Renal cortex interstitium (tissue), 15 donors: ENCODE measurements around the gene NUTM2A. TPM values are rescaled to one million over a fixed set of nuclear protein-coding genes. Genes with fewer than 3 reads are reported as not detected.
"Not testable (repeated sequence)": the region's sequence is repeated elsewhere in the genome, so short reads cannot be mapped to it uniquely, and the experiment has no call there.

Experiments
- DNase-seq, 11 donors: peaks; one replicate each; pipeline ENCODE4 v3.0.0-alpha.2; 2013; ENCODE audit warnings: low read depth in 9 of 11, low spot score in 4 of 11; ENCODE audit errors: extremely low read depth in 1 of 11
- long read RNA-seq, 16 experiments: transcript quantifications; one replicate each; lab custom pipeline, GENCODE V29; 2026
- polyA plus RNA-seq, 3 donors: library from polyadenylated mRNA; unstranded; fragments of 120-200 nt; gene quantifications; one replicate each; pipeline ENCODE4 v1.2.1, GENCODE V29; 2013; ENCODE audit not compliant: insufficient read length in 3 of 3

The NUTM2A gene
- 1 to 10 TPM; 1.3 to 5.6 (median 3.1) TPM for polyA plus RNA-seq
- long read RNA-seq, donor 1, partial matches to known transcripts, result 0 of 6 reads
- long read RNA-seq, donor 1, other reads (novel, unspliced or antisense), result 6 of 6 reads
- long read RNA-seq, donor 2, partial matches to known transcripts, result 5 of 5 reads
- long read RNA-seq, donor 2, other reads (novel, unspliced or antisense), result 0 of 5 reads
- long read RNA-seq, donor 3, result 0 reads
- long read RNA-seq, donor 4, partial matches to known transcripts, result 0 of 7 reads
- long read RNA-seq, donor 4, other reads (novel, unspliced or antisense), result 6 of 7 reads
- long read RNA-seq, donor 5, result 0 reads
- long read RNA-seq, donor 6, partial matches to known transcripts, result 0 of 1 reads
- long read RNA-seq, donor 6, other reads (novel, unspliced or antisense), result 0 of 1 reads
- long read RNA-seq, donor 7, result 0 reads
- long read RNA-seq, donor 8, result 0 reads
- long read RNA-seq, donor 9, partial matches to known transcripts, result 0 of 1 reads
- long read RNA-seq, donor 9, other reads (novel, unspliced or antisense), result 0 of 1 reads
- long read RNA-seq, donor 10, partial matches to known transcripts, result 0 of 11 reads
- long read RNA-seq, donor 10, other reads (novel, unspliced or antisense), result 11 of 11 reads
- long read RNA-seq, donor 11, partial matches to known transcripts, result 5 of 13 reads
- long read RNA-seq, donor 11, other reads (novel, unspliced or antisense), result 8 of 13 reads
- long read RNA-seq, donor 12, result 0 reads
- long read RNA-seq, donor 13, result 0 reads
- long read RNA-seq, donor 14, result 0 reads
- long read RNA-seq, donor 15, result 0 reads
- long read RNA-seq, donor 16, result 0 reads

GRCh38 chr10:87225148-87225547 is at the start of gene NUTM2A:
NUTM2A (plus strand) TSS chr10:87225448; CDS start chr10:87225831, 383 bp downstream.
- not testable (repeated sequence) for DNase-seq

GRCh38 chr10:87177587-87177986 is 47.7 kb upstream of the NUTM2A start:
- not testable (repeated sequence) for DNase-seq

GRCh38 chr10:87184421-87184820 is 40.8 kb upstream of the NUTM2A start:
- not testable (repeated sequence) for DNase-seq

- not testable (repeated sequence) for DNase-seq
These were observed 39.2 kb upstream of the NUTM2A start for GRCh38 chr10:87186016-87186415.

GRCh38 chr10:87187573-87187972 is 37.7 kb upstream of the NUTM2A start:
- DNase-seq, result not testable (repeated sequence)

GRCh38 chr10:87191841-87192240 is 33.4 kb upstream of the NUTM2A start:
- not testable (repeated sequence) for DNase-seq

- DNase-seq, result not testable (repeated sequence)
These were observed 24.3 kb upstream of the NUTM2A start for GRCh38 chr10:87200924-87201323.

GRCh38 chr10:87204801-87205200 is 20.4 kb upstream of the NUTM2A start:
- DNase-seq, result not testable (repeated sequence)

GRCh38 chr10:87206922-87207321 is 18.3 kb upstream of the NUTM2A start:
- not testable (repeated sequence) for DNase-seq

GRCh38 chr10:87210309-87210708 is 14.9 kb upstream of the NUTM2A start:
- not testable (repeated sequence) for DNase-seq

- DNase-seq, result not testable (repeated sequence)
These were observed 13.4 kb upstream of the NUTM2A start for GRCh38 chr10:87211848-87212247.

- not testable (repeated sequence) for DNase-seq
These were observed 12.0 kb upstream of the NUTM2A start for GRCh38 chr10:87213150-87213765.

- DNase-seq, result not testable (repeated sequence)
These were observed 11.4 kb upstream of the NUTM2A start for GRCh38 chr10:87213806-87214205.

GRCh38 chr10:87216120-87216519 is 9.1 kb upstream of the NUTM2A start:
- not testable (repeated sequence) for DNase-seq

GRCh38 chr10:87219370-87219769 is 5.9 kb upstream of the NUTM2A start:
- not testable (repeated sequence) for DNase-seq

- not testable (repeated sequence) for DNase-seq
These were observed 2.5 kb upstream of the NUTM2A start for GRCh38 chr10:87222789-87223188.

GRCh38 chr10:87228247-87228646 is 3.0 kb downstream of the NUTM2A start:
- DNase-seq, result not testable (repeated sequence)

- DNase-seq, result not testable (repeated sequence)
These were observed 4.0 kb downstream of the NUTM2A start for GRCh38 chr10:87229211-87229610.

- not testable (repeated sequence) for DNase-seq
These were observed 9.6 kb downstream of the NUTM2A start for GRCh38 chr10:87234854-87235253.
